G401 (cell line): ENCODE results near the gene ARHGAP18. TPM values are rescaled to one million over a fixed set of nuclear protein-coding genes. Genes with fewer than 3 reads are reported as not detected.

Source experiments
- DNase-seq: peaks from one replicate; pipeline ENCODE4 v3.0.0-alpha.2; 2015; ENCODE audit warnings: low spot score
- in situ Hi-C: cut with HindIII; loops from 2 replicates; pipeline ENCODE4 v1.10.0; 2016; ENCODE audit warnings: low sequenced_read_pairs, mixed read lengths
- total RNA-seq: library from RNA; depleted of rRNA; stranded (reverse); fragments of >200 nt; shearing (Covaris generic); gene quantifications from 2 replicates; pipeline ENCODE4 v1.2.3, GENCODE V29; 2014

The ARHGAP18 gene
- total RNA-seq, 1 experiment from 2014 or later: 20.7 TPM

- in situ Hi-C loops: no loop called here
- DNase-seq: no peak
Measured at GRCh38 chr6:129605967-129606366, 104.0 kb downstream of the ARHGAP18 start.

- in situ Hi-C loops: no loop called here
- DNase-seq: no peak
Measured at GRCh38 chr6:129605095-129605494, 104.9 kb downstream of the ARHGAP18 start.

- in situ Hi-C loops: no loop called here
- DNase-seq: no peak
Measured at GRCh38 chr6:129604321-129604720, 105.7 kb downstream of the ARHGAP18 start.

- in situ Hi-C loops: no loop called here
Measured at GRCh38 chr6:129603741-129604140, 106.2 kb downstream of the ARHGAP18 start.

GRCh38 chr6:129601323-129601722 lies 108.7 kb downstream of the ARHGAP18 start:
- in situ Hi-C loops: no loop called here
- DNase-seq: no peak

More at GRCh38 chr6:129603741-129604140, 106.2 kb downstream of the ARHGAP18 start:
- DNase-seq: no peak

GRCh38 chr6:129599467-129599866 lies 110.5 kb downstream of the ARHGAP18 start:
- in situ Hi-C loops: loop anchor here (25.0 kb wide), 1 partner anchor 413 kb away; the partner anchor contains the start of gene L3MBTL3
- no peak for DNase-seq

- DNase-seq: peak; percentile 64
- in situ Hi-C loops: loop anchor here (25.0 kb wide), 1 partner anchor 414 kb away; the partner anchor contains the start of gene L3MBTL3
Measured at GRCh38 chr6:129598244-129599187, 111.5 kb downstream of the ARHGAP18 start.

- no peak for DNase-seq
- in situ Hi-C loops: loop anchor here (25.0 kb wide), 1 partner anchor 415 kb away; the partner anchor contains the start of gene L3MBTL3
Measured at GRCh38 chr6:129597023-129597713, 112.8 kb downstream of the ARHGAP18 start.

GRCh38 chr6:129596522-129596921 lies 113.5 kb downstream of the ARHGAP18 start:
- in situ Hi-C loops: loop anchor here (25.0 kb wide), 1 partner anchor 416 kb away; the partner anchor contains the start of gene L3MBTL3
- no peak for DNase-seq

GRCh38 chr6:129593233-129593564 lies 116.8 kb downstream of the ARHGAP18 start:
- no peak for DNase-seq
- in situ Hi-C loops: loop anchor here (25.0 kb wide), 1 partner anchor 419 kb away; the partner anchor contains the start of gene L3MBTL3

GRCh38 chr6:129592516-129593232 lies 117.3 kb downstream of the ARHGAP18 start:
- in situ Hi-C loops: loop anchor here (25.0 kb wide), 1 partner anchor 420 kb away; the partner anchor contains the start of gene L3MBTL3
- DNase-seq: no peak

- DNase-seq: no peak
- in situ Hi-C loops: loop anchor here (25.0 kb wide), 1 partner anchor 422 kb away; the partner anchor contains the start of gene L3MBTL3
Measured at GRCh38 chr6:129590408-129591022, 119.5 kb downstream of the ARHGAP18 start.

- no peak for DNase-seq
- in situ Hi-C loops: loop anchor here (25.0 kb wide), 1 partner anchor 425 kb away; the partner anchor contains the start of gene L3MBTL3
Measured at GRCh38 chr6:129586815-129587214, 123.2 kb downstream of the ARHGAP18 start.

- DNase-seq: no peak
Measured at GRCh38 chr6:129583866-129584265, 126.1 kb downstream of the ARHGAP18 start.

GRCh38 chr6:129578315-129578714 lies 131.7 kb downstream of the ARHGAP18 start:
- in situ Hi-C loops: loop anchor here (25.0 kb wide), 1 partner anchor 434 kb away; the partner anchor contains the start of gene L3MBTL3
- DNase-seq: no peak

More at GRCh38 chr6:129583866-129584265, 126.1 kb downstream of the ARHGAP18 start:
- in situ Hi-C loops: loop anchor here (25.0 kb wide), 1 partner anchor 428 kb away; the partner anchor contains the start of gene L3MBTL3

GRCh38 chr6:129577691-129578090 lies 132.3 kb downstream of the ARHGAP18 start:
- DNase-seq: no peak
- in situ Hi-C loops: loop anchor here (25.0 kb wide), 1 partner anchor 435 kb away; the partner anchor contains the start of gene L3MBTL3

GRCh38 chr6:129576456-129576855 lies 133.5 kb downstream of the ARHGAP18 start:
- in situ Hi-C loops: loop anchor here (25.0 kb wide), 1 partner anchor 436 kb away; the partner anchor contains the start of gene L3MBTL3
- DNase-seq: no peak
